H9 (cell line): ENCODE results near the gene R3HDM2. TPM values are rescaled to one million over a fixed set of nuclear protein-coding genes. Genes with fewer than 3 reads are reported as not detected.

Experiments used
- DNase-seq: peaks from one replicate; pipeline ENCODE4 v3.0.0-alpha.2; 2017
- H2AFZ ChIP-seq: one replicate; pipeline ENCODE4 v1.6.1; 2013; ENCODE audit warnings: mild to moderate bottlenecking, low read length, control low read depth, moderate library complexity
- H2AK5ac ChIP-seq: 2 replicates; pipeline ENCODE4 v1.6.1; 2013; ENCODE audit warnings: low read length, control low read depth, mixed read lengths; ENCODE audit not compliant: insufficient read length
- H2BK120ac ChIP-seq: one replicate; pipeline ENCODE4 v1.6.1; 2013; ENCODE audit warnings: low read depth, mild to moderate bottlenecking, low read length, control low read depth, inconsistent platforms; ENCODE audit not compliant: poor library complexity, severe bottlenecking
- H2BK12ac ChIP-seq: 2 replicates; pipeline ENCODE4 v1.6.1; 2013; ENCODE audit warnings: low read length, control low read depth, mixed read lengths, low read depth; ENCODE audit not compliant: insufficient read length
- H2BK15ac ChIP-seq: 2 replicates; pipeline ENCODE4 v1.6.1; 2013; ENCODE audit warnings: low read depth, low read length, control low read depth
- H2BK20ac ChIP-seq: one replicate; pipeline ENCODE4 v1.6.1; 2013; ENCODE audit warnings: low read depth, mild to moderate bottlenecking, low read length, control low read depth, inconsistent platforms; ENCODE audit not compliant: poor library complexity, severe bottlenecking
- H2BK5ac ChIP-seq: 2 replicates; pipeline ENCODE4 v1.6.1; 2013; ENCODE audit warnings: low read length, control low read depth, mixed read lengths; ENCODE audit not compliant: insufficient read length
- H3K14ac ChIP-seq: 2 replicates; pipeline ENCODE4 v1.6.1; 2013; ENCODE audit warnings: low read length, control low read depth; ENCODE audit not compliant: insufficient read depth
- H3K18ac ChIP-seq: 2 replicates; pipeline ENCODE4 v1.6.1; 2013; ENCODE audit warnings: low read depth, mild to moderate bottlenecking, mixed read lengths, low read length, control low read depth; ENCODE audit not compliant: insufficient read length
- H3K23ac ChIP-seq: 2 replicates; pipeline ENCODE4 v1.6.1; 2013; ENCODE audit warnings: low read length, control low read depth, mixed read lengths, low read depth; ENCODE audit not compliant: insufficient read length
- H3K23me2 ChIP-seq: 2 replicates; pipeline ENCODE4 v1.6.1; 2013; ENCODE audit warnings: low read depth, mild to moderate bottlenecking, mixed read lengths, low read length, control low read depth; ENCODE audit not compliant: insufficient read length, poor library complexity, severe bottlenecking
- H3K27ac ChIP-seq: 2 replicates; pipeline ENCODE4 v1.5.1; 2013; ENCODE audit warnings: low read length, control low read depth, mixed read lengths, low read depth; ENCODE audit not compliant: insufficient read length
- H3K27me3 ChIP-seq: 2 replicates; pipeline ENCODE4 v1.6.1; 2013; ENCODE audit warnings: low read length, control low read depth, inconsistent platforms; ENCODE audit not compliant: insufficient read depth
- H3K4ac ChIP-seq: 2 replicates; pipeline ENCODE4 v1.6.1; 2013; ENCODE audit warnings: low read depth, mild to moderate bottlenecking, control low read depth, inconsistent platforms, low read length, moderate library complexity
- H3K4me1 ChIP-seq: 2 replicates; pipeline ENCODE4 v1.6.1; 2013; ENCODE audit warnings: low read length, control low read depth, inconsistent platforms; ENCODE audit not compliant: insufficient read depth
- H3K4me2 ChIP-seq: 2 replicates; pipeline ENCODE4 v1.6.1; 2013; ENCODE audit warnings: low read length, control low read depth, mixed read lengths; ENCODE audit not compliant: insufficient read length, insufficient read depth
- H3K56ac ChIP-seq: 2 replicates; pipeline ENCODE4 v1.6.1; 2013; ENCODE audit warnings: low read depth, mild to moderate bottlenecking, mixed read lengths, low read length, control low read depth; ENCODE audit not compliant: insufficient read length
- H3K79me1 ChIP-seq: 2 replicates; pipeline ENCODE4 v1.6.1; 2013; ENCODE audit warnings: low read depth, mild to moderate bottlenecking, moderate library complexity, low read length, control low read depth, inconsistent platforms; ENCODE audit not compliant: insufficient read depth, poor library complexity, severe bottlenecking
- H3K79me2 ChIP-seq: 2 replicates; pipeline ENCODE4 v1.6.1; 2013; ENCODE audit warnings: low read length, control low read depth, inconsistent platforms; ENCODE audit not compliant: insufficient read depth
- H3K9ac ChIP-seq: 2 replicates; pipeline ENCODE4 v1.6.1; 2013; ENCODE audit warnings: low read length, control low read depth, mixed read lengths; ENCODE audit not compliant: insufficient read length; ENCODE audit errors: extremely low read depth
- H3K9me3 ChIP-seq: one replicate; pipeline ENCODE4 v1.6.1; 2013; ENCODE audit warnings: low read depth, low read length, inconsistent platforms; ENCODE audit not compliant: control insufficient read depth
- H3T11ph ChIP-seq: one replicate; pipeline ENCODE4 v1.6.1; 2013; ENCODE audit warnings: mild to moderate bottlenecking, low read length, control low read depth, inconsistent platforms
- H4K20me1 ChIP-seq: one replicate; pipeline ENCODE4 v1.6.1; 2013; ENCODE audit not compliant: control insufficient read depth, insufficient read length, insufficient read depth
- H4K5ac ChIP-seq: 2 replicates; pipeline ENCODE4 v1.6.1; 2013; ENCODE audit warnings: low read depth, mild to moderate bottlenecking, mixed read lengths, low read length, control low read depth; ENCODE audit not compliant: insufficient read length
- H4K8ac ChIP-seq: replicated peaks from 2 replicates; pipeline ENCODE4 v1.6.1; 2013; ENCODE audit warnings: low read length, control low read depth, mixed read lengths, low read depth; ENCODE audit not compliant: insufficient read length
- H4K91ac ChIP-seq: 2 replicates; pipeline ENCODE4 v1.6.1; 2013; ENCODE audit warnings: low read depth, mild to moderate bottlenecking, moderate library complexity, mixed read lengths, low read length, control low read depth; ENCODE audit not compliant: insufficient read length
- H3K27ac Mint-ChIP-seq, 3 experiments: 2 replicates in 2 of 3; 3 replicates in 1 of 3; pipeline ENCODE4 v1.8.0; 2020 to 2021; ENCODE audit warnings: mixed read lengths in 3 of 3, mild to moderate bottlenecking in 1 of 3, moderate library complexity in 1 of 3
- H3K27me3 Mint-ChIP-seq: 2 replicates; pipeline ENCODE4 v1.8.0; 2021; ENCODE audit warnings: low read depth, mild to moderate bottlenecking, moderate library complexity, mixed read lengths
- H3K36me3 Mint-ChIP-seq, 3 experiments: 2 replicates in 2 of 3; 3 replicates in 1 of 3; pipeline ENCODE4 v1.8.0; 2020 to 2021; ENCODE audit warnings: low read depth in 3 of 3, mixed read lengths in 3 of 3; ENCODE audit not compliant: insufficient read depth in 1 of 3
- H3K4me1 Mint-ChIP-seq, 2 experiments: 2 replicates each; pipeline ENCODE4 v1.8.0; 2020; ENCODE audit warnings: mixed read lengths in 2 of 2
- H3K4me3 Mint-ChIP-seq, 2 experiments: 2 replicates in 1 of 2; 3 replicates in 1 of 2; pipeline ENCODE4 v1.8.0; 2020 to 2021; ENCODE audit warnings: mild to moderate bottlenecking in 2 of 2, mixed read lengths in 2 of 2, moderate library complexity in 1 of 2
- H3K9me3 Mint-ChIP-seq, 2 experiments: 2 replicates in 1 of 2; 3 replicates in 1 of 2; pipeline ENCODE4 v1.8.0; 2020; ENCODE audit warnings: mild to moderate bottlenecking in 2 of 2, mixed read lengths in 2 of 2, moderate library complexity in 1 of 2
- CTCF ChIP-seq: fragments of 200-600 bp; sonication (generic); conservative IDR thresholded peaks from 3 replicates; pipeline ENCODE4 v1.8.0; 2021; ENCODE audit warnings: antibody characterized with exemption, mild to moderate bottlenecking
- WGBS: extraction: QIAGEN DNeasy Blood & Tissue Kit; methylation state at CpG from one replicate; pipeline ENCODE4 v1.1.7; 2013; ENCODE audit warnings: missing lambda C conversion rate, low lambda C conversion rate, mixed read lengths; ENCODE audit not compliant: insufficient read length; ENCODE audit errors: extremely low coverage; 5-methylcytosine and 5-hydroxymethylcytosine counted together
- total RNA-seq: library from RNA; stranded (reverse); gene quantifications from 2 replicates; pipeline ENCODE4 v1.2.1, GENCODE V29; 2021

The R3HDM2 gene
- total RNA-seq, 1 experiment from 2014 or later = 43.9 TPM

GRCh38 chr12:57263096-57263495, 167.7 kb downstream of the R3HDM2 start:
- Mint-ChIP-seq H3K36me3 (peaks cover 1 to 46% (median 31%) of the 10 kb centered on the region in 3 experiments; a peak in 6 of 7 replicates), H3K4me3 (no peak overlapping the region), H3K9me3 (no peaks in the 10 kb centered on the region), H3K27me3 (no peaks in the 10 kb centered on the region), H3K4me1 (peaks cover 12 to 23% of the 10 kb centered on the region in 2 experiments), H3K27ac (no peak overlapping the region)
- Histone ChIP-seq H3K14ac (no peak overlapping the region), H4K5ac (no peak overlapping the region), H3T11ph (no peak overlapping the region), H3K4ac (no peak overlapping the region), H2AK5ac (no peak overlapping the region), H3K9me3 (no peaks in the 10 kb centered on the region), H2AFZ (no peak overlapping the region), H2BK15ac (no peak overlapping the region), H3K27ac (no peak overlapping the region), H4K8ac (no peak overlapping the region), H3K79me2 (no peaks in the 10 kb centered on the region), H3K23ac (no peak overlapping the region), H3K56ac (no peak overlapping the region), H4K20me1 (no peaks in the 10 kb centered on the region), H2BK12ac (no peak overlapping the region), H3K79me1 (no peaks in the 10 kb centered on the region), H3K4me1 (no peaks in the 10 kb centered on the region; the same call in 1 of the 2 replicates), H2BK5ac (no peak overlapping the region), H3K9ac (no peak overlapping the region), H4K91ac (no peak overlapping the region), H3K27me3 (no peaks in the 10 kb centered on the region), H2BK120ac (no peak overlapping the region), H3K4me2 (no peak overlapping the region), H3K18ac (no peak overlapping the region), H2BK20ac (no peak overlapping the region), H3K23me2 (no peaks in the 10 kb centered on the region)
- WGBS = no CpG with 5 or more reads among the region's 2 CpGs
- no peak for TF ChIP-seq CTCF
- DNase-seq = no peak
